ENCODE data around the gene PDF. TPM values are rescaled to one million over a fixed set of nuclear protein-coding genes. Genes with fewer than 3 reads are reported as not detected.
A peak's percentile ranks its signal among the peaks of the same experiment; 100 is the strongest.

The PDF gene
- total and polyA plus RNA-seq, 2 of the 13 experiments (the other 11 are each of a cell fraction or from before 2014, with no cell fraction given) = 12.4 to 48.8 TPM

DNA sequence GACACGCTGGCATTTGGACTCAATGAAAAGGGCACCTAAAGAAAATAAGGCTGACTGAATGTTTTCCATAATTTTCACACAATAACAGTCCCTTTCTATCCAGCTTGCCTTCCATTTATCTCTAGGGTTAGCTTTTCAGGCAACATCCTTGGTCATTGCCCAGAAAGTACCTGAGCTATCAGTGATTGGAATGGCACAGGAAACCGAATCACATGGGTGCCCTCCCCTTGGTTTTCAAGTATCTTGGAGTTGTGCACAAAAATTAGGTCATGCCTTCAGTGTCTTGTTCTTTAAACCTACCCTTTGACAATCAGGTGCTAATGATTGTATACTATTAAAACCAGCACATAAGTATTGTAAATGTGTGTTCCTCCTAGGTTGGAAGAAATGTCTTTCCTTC lies 22.5 kb downstream of the PDF start (continued):
- TF ChIP-seq JARID2 (CRISPR knock-in tag; IDR thresholded peaks at IDR 0.05; ENCODE audit: insufficient replicate concordance) (no peak), YEATS2 (CRISPR knock-in tag; IDR thresholded peaks at IDR 0.05; ENCODE audit: borderline replicate concordance) (no peak), ZNF224 (CRISPR knock-in tag; IDR thresholded peaks at IDR 0.05) (no peak), ZFP37 (CRISPR knock-in tag; IDR thresholded peaks at IDR 0.05; ENCODE audit: borderline replicate concordance) (no peak), KDM3A (CRISPR knock-in tag; IDR thresholded peaks at IDR 0.05; ENCODE audit: low read depth) (no peak), ZEB1 (IDR thresholded peaks at IDR 0.05; ENCODE audit: insufficient replicate concordance, low read depth) (no peak)
- TF ChIP-seq, protein P1, sequence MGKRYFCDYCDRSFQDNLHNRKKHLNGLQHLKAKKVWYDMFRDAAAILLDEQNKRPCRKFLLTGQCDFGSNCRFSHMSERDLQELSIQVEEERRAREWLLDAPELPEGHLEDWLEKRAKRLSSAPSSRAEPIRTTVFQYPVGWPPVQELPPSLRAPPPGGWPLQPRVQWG (CRISPR knock-in tag; IDR thresholded peaks at IDR 0.05; ENCODE audit: borderline replicate concordance, low read depth) = no peak

DNA sequence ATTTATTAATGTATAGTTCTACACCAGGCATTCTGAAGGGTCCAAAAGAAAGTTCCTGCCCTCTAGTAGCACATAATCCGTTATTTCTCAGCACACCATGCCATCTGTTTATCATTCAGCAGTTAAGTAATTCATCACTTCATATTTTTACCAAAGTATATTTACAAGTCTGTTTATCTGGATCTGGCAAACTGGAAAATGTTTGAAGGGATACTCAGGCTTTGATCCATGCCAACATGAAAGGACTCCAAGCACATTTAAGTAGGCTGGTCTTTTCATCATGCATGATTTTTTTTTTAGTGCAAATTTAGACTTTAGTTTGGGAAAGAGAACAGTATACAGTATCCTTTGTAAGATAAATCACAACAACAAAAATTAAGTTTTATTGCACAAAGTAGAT lies 23.3 kb downstream of the PDF start:
- intact Hi-C loops (cut with micrococcal nuclease; ENCODE audit: unreplicated experiment) (no loop called here), in situ Hi-C loops (cut with HindIII; ENCODE audit: extremely low pct_ligation_motif_present, low pct_unique_long_range_greater_than_20kb) (no loop called here)
- TF ChIP-seq ZNF350 (CRISPR knock-in tag; IDR thresholded peaks at IDR 0.05; ENCODE audit: borderline replicate concordance, low read depth) (no peak), TEAD2 (CRISPR knock-in tag; IDR thresholded peaks at IDR 0.05) (no peak), MTA1 (CRISPR knock-in tag; IDR thresholded peaks at IDR 0.05; ENCODE audit: borderline replicate concordance) (no peak), TCF7 (IDR thresholded peaks at IDR 0.05; ENCODE audit: low read depth) (peak; percentile 41; the same call in 1 of the 2 replicates)
- TF ChIP-seq, protein P2, sequence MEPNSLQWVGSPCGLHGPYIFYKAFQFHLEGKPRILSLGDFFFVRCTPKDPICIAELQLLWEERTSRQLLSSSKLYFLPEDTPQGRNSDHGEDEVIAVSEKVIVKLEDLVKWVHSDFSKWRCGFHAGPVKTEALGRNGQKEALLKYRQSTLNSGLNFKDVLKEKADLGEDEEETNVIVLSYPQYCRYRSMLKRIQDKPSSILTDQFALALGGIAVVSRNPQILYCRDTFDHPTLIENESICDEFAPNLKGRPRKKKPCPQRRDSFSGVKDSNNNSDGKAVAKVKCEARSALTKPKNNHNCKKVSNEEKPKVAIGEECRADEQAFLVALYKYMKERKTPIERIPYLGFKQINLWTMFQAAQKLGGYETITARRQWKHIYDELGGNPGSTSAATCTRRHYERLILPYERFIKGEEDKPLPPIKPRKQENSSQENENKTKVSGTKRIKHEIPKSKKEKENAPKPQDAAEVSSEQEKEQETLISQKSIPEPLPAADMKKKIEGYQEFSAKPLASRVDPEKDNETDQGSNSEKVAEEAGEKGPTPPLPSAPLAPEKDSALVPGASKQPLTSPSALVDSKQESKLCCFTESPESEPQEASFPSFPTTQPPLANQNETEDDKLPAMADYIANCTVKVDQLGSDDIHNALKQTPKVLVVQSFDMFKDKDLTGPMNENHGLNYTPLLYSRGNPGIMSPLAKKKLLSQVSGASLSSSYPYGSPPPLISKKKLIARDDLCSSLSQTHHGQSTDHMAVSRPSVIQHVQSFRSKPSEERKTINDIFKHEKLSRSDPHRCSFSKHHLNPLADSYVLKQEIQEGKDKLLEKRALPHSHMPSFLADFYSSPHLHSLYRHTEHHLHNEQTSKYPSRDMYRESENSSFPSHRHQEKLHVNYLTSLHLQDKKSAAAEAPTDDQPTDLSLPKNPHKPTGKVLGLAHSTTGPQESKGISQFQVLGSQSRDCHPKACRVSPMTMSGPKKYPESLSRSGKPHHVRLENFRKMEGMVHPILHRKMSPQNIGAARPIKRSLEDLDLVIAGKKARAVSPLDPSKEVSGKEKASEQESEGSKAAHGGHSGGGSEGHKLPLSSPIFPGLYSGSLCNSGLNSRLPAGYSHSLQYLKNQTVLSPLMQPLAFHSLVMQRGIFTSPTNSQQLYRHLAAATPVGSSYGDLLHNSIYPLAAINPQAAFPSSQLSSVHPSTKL (CRISPR knock-in tag; IDR thresholded peaks at IDR 0.05) = no peak
- ChIA-PET POLR2A (no interaction called here), CTCF (ENCODE audit: low intra/inter-chr PET ratio, low total read pairs) (no interaction called here)
- FAIRE-seq (no peak), DNase-seq (ENCODE audit: low spot score) (no peak), ATAC-seq (no peak)
- no TSS peak for BruUV-seq (replicated peaks)
- H3K27ac ChIP-seq (ENCODE audit: extremely low read length, insufficient read depth, low read length) = no peak overlapping the region
- no peaks in the 10 kb centered on the region for H3K9me3 ChIP-seq (ENCODE audit: low read length)
- WGBS (ENCODE audit: low lambda C conversion rate) = 76% methylated on average over 1 of the region's 1 CpG
- H4K20me1 ChIP-seq (ENCODE audit: insufficient read depth, low read length) = 0 out of 2 replicates have a peak, but pooled peaks cover 3% of the 10 kb centered on the region
- H3K9ac ChIP-seq (ENCODE audit: insufficient read depth, low read depth, low read length) = no peak overlapping the region
- H3K36me3 ChIP-seq (replicated peaks in 1 of 2; ENCODE audit: control insufficient read depth in 1 of 2, insufficient read depth in 2 of 2, low read length in 2 of 2) = peaks cover 2 to 4% of the 10 kb centered on the region in 2 experiments; a peak in 3 of 5 replicates
- H2AFZ ChIP-seq (ENCODE audit: low read length) = no peak overlapping the region
- H3K79me2 ChIP-seq (ENCODE audit: insufficient read depth, low read length) = peaks cover 4% of the 10 kb centered on the region
- H3K27me3 ChIP-seq (ENCODE audit: control insufficient read depth in 1 of 2, insufficient read depth in 2 of 2, low read length in 2 of 2) = no peaks in the 10 kb centered on the region
- no peak overlapping the region for H3K4me3 ChIP-seq (replicated peaks in 1 of 3; ENCODE audit: insufficient read depth in 1 of 3, low read depth in 2 of 3, low read length in 3 of 3)
- H3K4me1 ChIP-seq (ENCODE audit: insufficient read depth, low read length) = peaks cover 9% of the 10 kb centered on the region
- H3K4me2 ChIP-seq (ENCODE audit: low read depth, low read length) = no peak overlapping the region
